ENCODE data around the gene MAN2B2.

GRCh38 chr4:6632125-6632524 lies 57.1 kb downstream of the MAN2B2 start:
- TF ChIP-seq, protein P1, sequence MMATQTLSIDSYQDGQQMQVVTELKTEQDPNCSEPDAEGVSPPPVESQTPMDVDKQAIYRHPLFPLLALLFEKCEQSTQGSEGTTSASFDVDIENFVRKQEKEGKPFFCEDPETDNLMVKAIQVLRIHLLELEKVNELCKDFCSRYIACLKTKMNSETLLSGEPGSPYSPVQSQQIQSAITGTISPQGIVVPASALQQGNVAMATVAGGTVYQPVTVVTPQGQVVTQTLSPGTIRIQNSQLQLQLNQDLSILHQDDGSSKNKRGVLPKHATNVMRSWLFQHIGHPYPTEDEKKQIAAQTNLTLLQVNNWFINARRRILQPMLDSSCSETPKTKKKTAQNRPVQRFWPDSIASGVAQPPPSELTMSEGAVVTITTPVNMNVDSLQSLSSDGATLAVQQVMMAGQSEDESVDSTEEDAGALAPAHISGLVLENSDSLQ (IDR thresholded peaks at IDR 0.05) = no peak
- TF ChIP-seq LEF1 (IDR thresholded peaks at IDR 0.05; ENCODE audit: borderline replicate concordance) = no peak
